Sigmoid colon (tissue), 4 donors: ENCODE data around the gene TMEM61.

ENCODE experiments used
- EP300 ChIP-seq, 4 donors: sonication (generic); formaldehyde crosslinking; IDR thresholded peaks; one replicate each; pipeline ENCODE4 v1.6.1; 2017; ENCODE audit warnings: antibody characterized with exemption in 4 of 4
- POLR2A ChIP-seq, 2 donors: fragments of 450-650 bp; IDR thresholded peaks; one replicate each; pipeline ENCODE4 v1.6.1; 2016; ENCODE audit warnings: antibody characterized with exemption in 2 of 2, mild to moderate bottlenecking in 2 of 2, moderate library complexity in 2 of 2
- POLR2AphosphoS5 ChIP-seq, 4 donors: sonication (generic); formaldehyde crosslinking; IDR thresholded peaks; one replicate each; pipeline ENCODE4 v1.6.1; 2017; ENCODE audit warnings: antibody characterized with exemption in 4 of 4
- TF ChIP-seq, protein P1 (sequence below), 4 experiments: fragments of 450-650 bp in 3 of 4; fragments of 200-600 bp in 1 of 4; IDR thresholded peaks; one replicate each; pipeline ENCODE4 v1.5.1; 2016 to 2019; ENCODE audit warnings: antibody characterized with exemption in 4 of 4, mild to moderate bottlenecking in 3 of 4, moderate library complexity in 2 of 4

DNA sequence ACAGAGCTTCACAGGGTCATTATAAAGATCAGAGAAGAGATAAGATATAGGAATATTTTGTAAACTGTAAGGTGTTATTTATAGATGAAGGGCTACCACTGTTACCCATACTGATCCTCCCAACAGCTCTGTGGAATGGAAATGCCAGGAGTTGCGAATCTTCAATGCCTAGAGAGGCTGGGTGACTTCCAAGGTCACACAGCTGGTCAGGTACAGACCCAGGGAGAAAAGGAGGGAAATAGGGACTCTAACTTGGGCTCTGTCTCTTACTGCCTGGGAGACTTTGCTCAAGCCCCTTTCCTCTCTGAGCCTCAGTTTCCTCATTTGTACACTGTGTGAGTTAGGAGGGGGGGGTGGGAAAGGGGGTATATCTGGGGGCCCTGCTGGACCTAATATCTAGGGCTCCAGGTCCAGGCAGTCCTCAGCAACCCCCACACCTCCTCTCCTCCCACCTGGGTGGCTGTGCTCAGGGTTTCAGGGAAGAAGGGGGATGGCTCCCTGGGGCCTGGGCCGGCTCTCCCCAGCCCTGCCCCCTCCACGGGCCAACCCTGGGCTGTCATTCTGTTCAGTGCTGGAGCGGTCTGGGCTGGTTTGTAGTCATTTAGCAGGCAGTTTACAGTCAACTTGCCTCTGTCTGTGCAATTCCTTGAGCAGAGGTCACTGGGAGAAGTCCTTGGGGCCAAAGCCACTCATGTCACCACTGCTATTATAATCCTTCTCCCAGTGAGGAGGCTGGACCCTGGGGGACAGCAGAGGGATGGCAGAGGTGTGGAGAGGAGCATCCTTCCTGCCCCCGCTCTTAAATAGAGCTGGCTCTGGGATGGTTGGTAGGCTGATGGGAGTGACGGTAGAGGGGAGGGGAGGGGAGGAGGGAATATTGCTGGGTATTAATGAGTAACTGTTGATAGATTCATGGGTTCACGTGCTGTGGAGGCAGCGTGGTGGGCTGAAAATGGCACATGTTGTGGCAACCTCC lies 20.0 kb downstream of the TMEM61 start:
- TF ChIP-seq, protein P1, sequence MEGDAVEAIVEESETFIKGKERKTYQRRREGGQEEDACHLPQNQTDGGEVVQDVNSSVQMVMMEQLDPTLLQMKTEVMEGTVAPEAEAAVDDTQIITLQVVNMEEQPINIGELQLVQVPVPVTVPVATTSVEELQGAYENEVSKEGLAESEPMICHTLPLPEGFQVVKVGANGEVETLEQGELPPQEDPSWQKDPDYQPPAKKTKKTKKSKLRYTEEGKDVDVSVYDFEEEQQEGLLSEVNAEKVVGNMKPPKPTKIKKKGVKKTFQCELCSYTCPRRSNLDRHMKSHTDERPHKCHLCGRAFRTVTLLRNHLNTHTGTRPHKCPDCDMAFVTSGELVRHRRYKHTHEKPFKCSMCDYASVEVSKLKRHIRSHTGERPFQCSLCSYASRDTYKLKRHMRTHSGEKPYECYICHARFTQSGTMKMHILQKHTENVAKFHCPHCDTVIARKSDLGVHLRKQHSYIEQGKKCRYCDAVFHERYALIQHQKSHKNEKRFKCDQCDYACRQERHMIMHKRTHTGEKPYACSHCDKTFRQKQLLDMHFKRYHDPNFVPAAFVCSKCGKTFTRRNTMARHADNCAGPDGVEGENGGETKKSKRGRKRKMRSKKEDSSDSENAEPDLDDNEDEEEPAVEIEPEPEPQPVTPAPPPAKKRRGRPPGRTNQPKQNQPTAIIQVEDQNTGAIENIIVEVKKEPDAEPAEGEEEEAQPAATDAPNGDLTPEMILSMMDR (IDR thresholded peaks at IDR 0.05), result no peak
- TF ChIP-seq EP300 (IDR thresholded peaks at IDR 0.05), result no peak
- TF ChIP-seq POLR2AphosphoS5 (IDR thresholded peaks at IDR 0.05), result no peak
- no peak for TF ChIP-seq POLR2A (IDR thresholded peaks at IDR 0.05)
